Stimulated activated CD4-positive, alpha-beta T cell treated with anti-CD3 and anti-CD28 coated beads, Interleukin-2, amount 100 ng/mL, for 48 hours (primary cell): ENCODE measurements around the gene NTPCR.
"Not testable (repeated sequence)": the region's sequence is repeated elsewhere in the genome, so short reads cannot be mapped to it uniquely, and the experiment has no call there.

Experiments
- DNase-seq, 2 donors: peaks; one replicate each; pipeline ENCODE4 v3.0.0-alpha.2; 2020

Gene NTPCR

DNA sequence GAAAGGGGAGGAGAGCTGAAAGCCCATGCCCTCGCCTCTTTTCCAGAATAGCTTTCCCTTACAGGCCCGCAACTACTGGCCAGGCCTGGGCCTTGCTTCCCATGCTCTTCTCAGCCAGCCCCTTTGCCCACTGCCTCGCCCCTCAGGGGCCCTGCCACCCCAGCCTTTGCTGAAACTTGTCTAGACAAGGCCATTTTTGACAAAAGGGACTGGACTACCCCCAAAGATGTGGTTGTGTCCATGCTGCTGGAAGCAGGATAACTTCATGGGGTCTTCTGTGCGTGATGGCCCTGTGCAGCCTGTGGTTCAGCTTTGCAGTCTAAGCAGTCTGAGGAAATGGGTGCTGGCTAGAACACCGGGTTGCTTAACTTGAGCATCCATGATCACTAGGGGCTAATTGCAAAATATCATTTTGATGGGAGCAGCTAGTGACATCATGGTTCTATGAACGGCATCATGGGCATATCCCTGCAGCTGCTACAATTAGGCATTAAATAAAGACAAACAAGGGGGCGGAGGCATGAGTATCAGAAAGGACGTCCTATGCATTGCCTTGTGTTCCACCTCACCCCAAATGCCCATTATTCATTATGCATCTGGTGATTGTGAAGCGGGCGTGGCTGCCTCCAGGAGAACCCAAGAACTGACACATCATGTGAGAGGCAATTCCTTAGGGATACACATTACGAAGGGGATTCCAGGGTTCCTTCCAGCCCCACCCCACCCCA lies 36.8 kb downstream of the NTPCR start:
- DNase-seq = no peak

GRCh38 chr1:232987774-232988140 lies 37.3 kb downstream of the NTPCR start:
- DNase-seq = no peak

DNA sequence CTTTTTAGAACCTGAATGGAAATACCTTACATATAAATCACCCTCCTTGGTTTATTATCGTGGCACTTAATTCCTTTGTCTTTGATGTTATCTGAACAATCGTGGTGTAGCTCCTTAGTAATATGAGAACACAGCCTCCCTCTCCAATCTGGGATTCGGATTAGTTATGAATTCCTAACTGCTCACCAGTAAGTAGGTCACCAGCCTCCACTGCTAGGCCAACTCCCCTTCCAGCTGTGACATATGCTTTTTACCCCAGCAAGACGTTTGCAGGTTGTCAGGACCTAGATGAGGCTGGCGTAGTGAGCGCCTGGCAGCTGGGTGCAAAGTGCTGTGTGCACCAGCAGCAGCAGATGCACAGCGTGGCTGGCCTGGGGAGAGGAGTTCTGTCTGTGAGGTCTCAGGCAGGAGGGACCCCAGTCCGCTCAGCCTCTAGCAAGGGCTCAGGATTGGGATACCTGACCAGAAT lies 38.2 kb downstream of the NTPCR start:
- no peak for DNase-seq

GRCh38 chr1:232990176-232991128 lies 40.0 kb downstream of the NTPCR start:
- DNase-seq = no peak

- DNase-seq = no peak
These were observed 40.8 kb downstream of the NTPCR start for GRCh38 chr1:232991238-232991637.

DNA sequence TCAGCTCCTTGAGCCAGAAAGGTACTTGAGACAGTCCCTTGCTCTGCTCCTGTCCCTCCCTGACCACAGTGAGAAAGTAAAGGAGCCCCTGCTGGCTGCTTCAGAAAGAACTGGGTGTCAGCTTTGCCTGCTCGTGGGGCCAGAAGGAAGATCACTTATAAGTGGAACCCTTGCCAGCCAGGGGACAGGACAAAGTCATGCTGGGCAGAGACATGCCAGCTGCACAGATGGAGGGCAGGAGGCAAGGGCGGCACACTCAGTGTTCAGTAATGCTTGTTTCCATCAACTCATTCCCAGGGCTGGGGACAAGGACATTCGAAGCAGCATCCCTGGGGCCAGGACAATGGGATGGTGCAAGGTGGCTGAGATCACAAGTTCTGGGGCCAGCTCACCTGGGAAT lies 41.8 kb downstream of the NTPCR start:
- DNase-seq = no peak

GRCh38 chr1:232993555-232993954 lies 43.1 kb downstream of the NTPCR start:
- DNase-seq = no peak

- no peak for DNase-seq
These were observed 44.8 kb downstream of the NTPCR start for GRCh38 chr1:232995189-232995588.

- DNase-seq = no peak
These were observed 45.7 kb downstream of the NTPCR start for GRCh38 chr1:232996143-232996542.

DNA sequence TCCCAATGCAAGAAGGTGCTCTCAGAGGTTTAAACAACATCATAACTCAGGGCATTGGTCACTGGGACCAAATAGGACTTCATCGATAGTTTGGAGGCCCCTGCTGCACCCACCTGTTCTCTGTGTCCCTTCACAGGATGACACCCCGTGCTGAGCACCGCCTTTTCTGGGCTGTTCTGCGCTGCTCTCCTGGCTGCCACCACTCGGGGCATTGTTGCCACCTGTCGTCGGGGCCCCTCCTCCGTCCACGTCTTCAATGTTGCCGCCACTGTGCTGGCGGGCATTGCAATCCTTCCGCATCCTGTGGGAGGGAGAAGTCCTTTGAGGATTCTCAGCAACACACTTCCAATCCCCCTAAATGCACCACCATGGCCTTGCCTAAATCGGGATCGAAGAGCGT lies 47.7 kb downstream of the NTPCR start:
- no peak for DNase-seq

- no peak for DNase-seq
These were observed 48.2 kb downstream of the NTPCR start for GRCh38 chr1:232998646-232999045.

DNA sequence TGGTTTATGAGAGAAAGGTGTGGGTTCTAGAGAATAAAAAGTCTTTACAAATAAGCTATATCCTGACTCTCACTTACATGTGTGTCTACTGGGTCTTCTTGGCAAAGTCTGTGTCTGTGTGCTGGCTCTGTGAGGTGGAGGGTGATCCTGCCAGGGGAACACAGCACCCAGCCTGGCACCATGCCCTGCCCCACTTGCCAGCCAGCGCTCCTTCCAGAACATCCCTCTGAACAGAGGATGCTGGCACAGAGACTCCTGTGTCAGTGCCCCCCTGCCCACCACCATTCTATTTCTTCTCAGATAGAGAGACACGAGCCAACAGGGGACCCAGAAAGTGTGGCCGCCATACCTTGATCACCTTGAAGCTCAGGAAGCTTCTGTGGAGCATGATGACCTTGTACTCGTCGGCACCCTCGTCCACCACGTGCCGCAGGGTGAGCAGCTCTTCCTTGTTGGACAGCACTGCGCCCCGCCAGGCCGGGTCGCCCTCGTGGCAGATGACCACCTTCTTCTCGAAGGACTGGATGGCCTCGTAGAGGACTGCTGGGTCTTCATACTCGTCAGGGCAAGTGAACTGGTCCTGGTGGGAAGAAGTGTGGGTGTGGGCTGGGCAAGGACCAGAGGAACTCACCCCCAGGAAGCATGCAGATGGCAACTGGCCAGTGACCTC lies 49.7 kb downstream of the NTPCR start:
- no peak for DNase-seq

- DNase-seq = not testable (repeated sequence)
These were observed 53.2 kb downstream of the NTPCR start for GRCh38 chr1:233003638-233004037.

DNA sequence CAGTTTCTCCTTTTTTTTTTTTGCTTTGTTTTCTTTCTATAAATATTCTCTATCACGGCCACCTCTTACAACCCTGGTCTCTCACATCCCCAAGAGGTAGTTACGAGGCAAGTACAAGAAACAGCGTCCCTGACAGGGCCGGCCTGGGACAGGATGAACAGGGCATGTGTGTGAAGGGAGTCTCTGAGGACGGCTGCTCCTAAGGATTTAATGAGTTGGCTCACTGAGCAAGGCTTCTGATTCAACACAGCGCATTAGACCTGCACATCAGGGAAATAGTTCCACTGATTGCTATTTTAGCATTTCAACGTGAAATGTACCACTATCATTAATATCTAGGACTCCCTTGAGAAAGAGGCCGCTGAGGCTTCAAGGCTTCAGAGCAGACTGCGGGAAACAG lies 54.0 kb downstream of the NTPCR start:
- no peak for DNase-seq

DNA sequence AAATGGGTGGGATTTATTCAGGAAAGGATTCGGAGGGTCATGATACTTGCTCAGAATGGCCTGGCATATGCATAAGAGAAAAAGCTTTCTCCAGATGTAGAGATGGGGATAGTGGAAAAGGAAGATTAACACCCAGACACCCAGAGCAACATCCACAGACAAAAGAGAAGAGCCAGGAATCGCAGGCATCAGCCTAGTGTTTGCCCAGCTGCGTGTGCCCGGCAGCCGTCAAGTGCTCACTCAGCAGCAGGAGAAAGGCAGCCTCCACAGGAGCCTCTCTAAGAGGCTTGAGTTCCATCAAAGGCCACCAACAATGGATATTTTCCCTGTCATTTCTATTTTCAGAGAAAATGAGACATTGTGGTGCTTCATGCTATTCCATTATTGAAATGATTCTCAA lies 54.7 kb downstream of the NTPCR start:
- DNase-seq = no peak

DNA sequence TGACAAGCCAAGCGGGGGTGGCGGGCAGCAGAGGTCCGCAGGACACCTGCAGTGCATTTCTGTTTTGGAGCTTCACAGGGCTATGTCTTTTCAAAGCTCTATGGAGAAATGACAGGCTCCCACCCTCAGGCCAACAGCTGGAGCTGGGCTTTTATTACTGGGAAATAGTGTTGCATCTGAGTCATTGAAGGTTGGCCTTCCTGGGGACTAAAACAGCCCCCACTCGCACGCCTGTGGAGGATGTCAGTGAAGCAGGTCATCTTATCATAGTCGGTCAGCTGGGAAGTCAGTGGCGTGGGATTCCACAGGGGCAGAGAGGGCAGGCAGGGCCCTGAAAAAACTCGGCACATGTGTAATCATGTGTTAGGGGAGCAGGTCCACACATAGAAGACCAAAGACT lies 55.3 kb downstream of the NTPCR start:
- DNase-seq = no peak

DNA sequence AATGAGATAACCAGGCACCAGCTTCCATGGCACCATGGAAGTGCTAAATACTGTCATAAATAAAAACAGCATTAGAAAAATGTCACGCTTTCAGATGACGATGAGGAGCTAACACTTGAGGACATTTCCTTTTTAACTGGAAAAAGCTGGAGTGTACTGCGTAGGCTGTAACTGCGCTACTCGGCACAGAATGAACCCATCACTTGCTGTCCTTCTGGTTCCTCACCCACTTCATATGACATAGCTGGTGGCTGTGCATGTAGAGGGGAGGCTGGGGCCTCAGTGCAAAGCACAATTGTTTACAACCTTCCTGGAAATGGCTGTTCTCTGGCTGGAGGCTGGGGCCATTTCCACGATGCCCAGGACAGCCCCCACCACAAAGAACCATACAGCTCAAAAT lies 55.7 kb downstream of the NTPCR start:
- no peak for DNase-seq

GRCh38 chr1:233006541-233006973 lies 56.1 kb downstream of the NTPCR start:
- no peak for DNase-seq

DNA sequence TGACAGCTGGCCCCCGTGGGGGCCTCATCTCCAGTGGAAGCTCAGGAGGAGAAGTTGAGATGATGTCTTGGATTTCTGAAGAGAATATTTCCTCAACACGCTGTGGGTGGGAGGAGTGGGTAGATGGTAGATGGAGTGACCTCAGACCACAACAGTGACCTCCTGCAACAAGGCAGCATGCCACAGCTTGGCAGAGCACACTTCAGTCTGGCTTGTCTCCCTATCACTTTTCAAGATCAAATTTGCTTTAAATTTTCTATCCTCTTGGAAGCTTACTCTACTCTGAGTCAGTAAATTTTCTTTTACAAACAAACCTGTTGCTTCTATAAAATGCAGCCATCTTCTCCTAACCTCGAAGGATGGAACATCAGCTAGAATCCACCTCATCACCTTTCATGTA lies 59.7 kb downstream of the NTPCR start:
- no peak for DNase-seq

DNA sequence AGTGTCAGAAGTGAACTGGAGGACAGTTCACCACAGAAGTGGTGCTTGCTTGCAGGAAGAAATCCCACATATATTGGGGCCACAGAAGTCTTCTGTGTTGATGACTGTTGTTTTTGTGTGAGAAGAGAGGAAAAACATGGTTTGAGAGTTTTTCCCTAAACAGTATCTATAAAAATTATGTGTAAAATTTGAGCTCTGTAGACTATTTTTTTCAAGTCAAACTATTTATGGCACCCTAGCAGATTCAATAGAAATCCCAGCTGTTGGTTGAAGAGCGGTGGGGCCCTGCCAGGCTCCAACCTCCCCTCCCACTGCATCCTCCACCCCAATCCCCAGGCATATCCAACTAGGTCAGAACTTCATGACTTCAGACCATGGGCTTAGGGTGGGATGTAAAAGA lies 61.6 kb downstream of the NTPCR start:
- no peak for DNase-seq

GRCh38 chr1:233015965-233016364 lies 65.6 kb downstream of the NTPCR start:
- DNase-seq = no peak

DNA sequence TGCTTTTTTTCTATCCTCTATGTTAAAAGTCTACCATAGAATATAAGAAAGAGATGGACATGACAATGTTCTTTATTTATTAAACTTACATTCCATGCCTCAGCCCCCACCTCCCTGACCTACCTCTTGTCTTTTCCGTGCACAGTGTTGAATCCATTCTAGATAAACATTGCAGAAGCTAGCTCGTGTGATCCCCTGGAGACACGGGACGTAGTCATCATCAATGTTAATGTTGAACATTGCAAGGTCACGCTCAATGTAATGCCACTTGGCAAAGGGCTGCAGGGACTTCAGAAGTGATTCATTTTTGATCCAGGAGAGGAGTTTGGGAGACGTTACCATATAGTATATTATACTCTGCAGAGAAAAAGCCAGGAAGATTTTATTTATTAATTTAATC lies 66.4 kb downstream of the NTPCR start:
- no peak for DNase-seq

- DNase-seq = no peak
These were observed 68.7 kb downstream of the NTPCR start for GRCh38 chr1:233019083-233019482.
